Liver (tissue), 9 donors: ENCODE results near the gene RCOR3. TPM values are rescaled to one million over a fixed set of nuclear protein-coding genes. Genes with fewer than 3 reads are reported as not detected.

ENCODE experiments used
- DNase-seq: peaks from one replicate; pipeline ENCODE4 v3.0.0-alpha.2; 2017; ENCODE audit warnings: low spot score
- H3K27ac ChIP-seq, 2 donors: one replicate each; pipeline ENCODE4 v1.7.0; 2013; ENCODE audit warnings: inconsistent platforms in 2 of 2, low read length in 2 of 2, control low read depth in 1 of 2, low read depth in 1 of 2, mild to moderate bottlenecking in 1 of 2
- H3K27me3 ChIP-seq, 4 donors: one replicate each; pipeline versions ENCODE4 v1.6.1 to v1.7.0; 2013; ENCODE audit warnings: low read length in 3 of 4, inconsistent platforms in 1 of 4, mild to moderate bottlenecking in 1 of 4, moderate library complexity in 1 of 4; ENCODE audit not compliant: control insufficient read depth in 4 of 4, insufficient read depth in 4 of 4
- H3K36me3 ChIP-seq, 4 donors: one replicate each; pipeline versions ENCODE4 v1.6.1 to v1.7.0; 2013; ENCODE audit warnings: low read length in 3 of 4, mild to moderate bottlenecking in 3 of 4, low read depth in 1 of 4, moderate library complexity in 1 of 4; ENCODE audit not compliant: control insufficient read depth in 4 of 4, insufficient read depth in 3 of 4
- H3K4me1 ChIP-seq, 4 donors: one replicate each; pipeline versions ENCODE4 v1.6.1 to v1.7.0; 2013; ENCODE audit warnings: low read length in 3 of 4, mild to moderate bottlenecking in 3 of 4, moderate library complexity in 1 of 4; ENCODE audit not compliant: control insufficient read depth in 4 of 4, insufficient read depth in 4 of 4
- H3K4me3 ChIP-seq, 3 donors: one replicate each; pipeline versions ENCODE4 v1.6.1 to v1.7.0; 2013; ENCODE audit warnings: low read length in 3 of 3, control low read depth in 1 of 3, low read depth in 1 of 3, mild to moderate bottlenecking in 1 of 3
- H3K9ac ChIP-seq, 2 donors: one replicate each; pipeline ENCODE4 v1.7.0; 2013; ENCODE audit warnings: low read length in 2 of 2, mild to moderate bottlenecking in 2 of 2, moderate library complexity in 2 of 2, control low read depth in 1 of 2, low read depth in 1 of 2
- H3K9me3 ChIP-seq, 4 donors: one replicate each; pipeline versions ENCODE4 v1.6.1 to v1.7.0; 2013; ENCODE audit warnings: low read length in 3 of 4; ENCODE audit not compliant: control insufficient read depth in 4 of 4
- EGR1 ChIP-seq, 2 donors: IDR thresholded peaks; 2 replicates each; pipeline ENCODE4 v1.6.1; 2016 to 2018; ENCODE audit warnings: antibody characterized with exemption in 2 of 2, low read depth in 2 of 2
- HNF4G ChIP-seq: IDR thresholded peaks from 2 replicates; pipeline ENCODE4 v1.6.1; 2016; ENCODE audit warnings: antibody characterized with exemption
- NR2F2 ChIP-seq: IDR thresholded peaks from 2 replicates; pipeline ENCODE4 v1.6.1; 2016; ENCODE audit warnings: antibody characterized with exemption
- RAD21 ChIP-seq, 2 donors: IDR thresholded peaks; 2 replicates each; pipeline ENCODE4 v1.6.1; 2016; ENCODE audit warnings: antibody characterized with exemption in 2 of 2, mild to moderate bottlenecking in 2 of 2
- RXRA ChIP-seq, 2 donors: IDR thresholded peaks; 2 replicates each; pipeline ENCODE4 v1.6.1; 2017 to 2018; ENCODE audit warnings: antibody characterized with exemption in 2 of 2, mild to moderate bottlenecking in 1 of 2
- SP1 ChIP-seq: IDR thresholded peaks from 2 replicates; pipeline ENCODE4 v1.6.1; 2018; ENCODE audit warnings: antibody characterized with exemption, mild to moderate bottlenecking
- TAF1 ChIP-seq: conservative IDR thresholded peaks from 2 replicates; pipeline ENCODE4 v1.6.1; 2016; ENCODE audit warnings: antibody characterized with exemption, mild to moderate bottlenecking
- YY1 ChIP-seq: IDR thresholded peaks from 2 replicates; pipeline ENCODE4 v1.6.1; 2016; ENCODE audit warnings: antibody characterized with exemption, mild to moderate bottlenecking
- WGBS: extraction: QIAGEN DNeasy Blood & Tissue Kit; methylation state at CpG from one replicate; pipeline ENCODE4 v1.1.7; 2013; 5-methylcytosine and 5-hydroxymethylcytosine counted together
- polyA plus RNA-seq, 2 donors: library from polyadenylated mRNA; stranded (reverse) in 1 of 2; unstranded in 1 of 2; fragments of 200-250 nt in 1 of 2; fragments of >200 nt in 1 of 2; fragmentation: Nextera tagmentation in 1 of 2; extraction: Ambion mirVana in 1 of 2; gene quantifications; one replicate each; pipeline versions ENCODE4 v1.2.1 to v1.2.3, GENCODE V29; 2013 to 2015
- total RNA-seq, 2 donors: library from RNA; depleted of rRNA; stranded (reverse); fragments of >200 nt; gene quantifications; one replicate each; pipeline ENCODE4 v1.2.3, GENCODE V29; 2014
- TF ChIP-seq, protein P1 (sequence below): IDR thresholded peaks from 2 replicates; pipeline ENCODE4 v1.6.1; 2016; ENCODE audit warnings: antibody characterized with exemption
- TF ChIP-seq, protein P2 (sequence below): fragments of 150-350 bp; IDR thresholded peaks from 2 replicates; pipeline ENCODE4 v1.5.1; 2017; ENCODE audit warnings: improper control_type of control experiment, low read depth, low read length; ENCODE audit not compliant: missing input control
- TF ChIP-seq, protein P3 (sequence below): IDR thresholded peaks from 2 replicates; pipeline ENCODE4 v1.6.1; 2016; ENCODE audit warnings: antibody characterized with exemption, mild to moderate bottlenecking
- TF ChIP-seq, protein P4 (sequence below): IDR thresholded peaks from 2 replicates; pipeline ENCODE4 v1.6.1; 2016; ENCODE audit warnings: antibody characterized with exemption
- donor health status: healthy.
- donor health status: healthy.
- donor health status: healthy.
- donor health status: healthy.
- donor health status: healthy.

Gene RCOR3
- total and polyA plus RNA-seq, 4 donors: 7.8 to 20.2 (median 13.4) TPM

DNA sequence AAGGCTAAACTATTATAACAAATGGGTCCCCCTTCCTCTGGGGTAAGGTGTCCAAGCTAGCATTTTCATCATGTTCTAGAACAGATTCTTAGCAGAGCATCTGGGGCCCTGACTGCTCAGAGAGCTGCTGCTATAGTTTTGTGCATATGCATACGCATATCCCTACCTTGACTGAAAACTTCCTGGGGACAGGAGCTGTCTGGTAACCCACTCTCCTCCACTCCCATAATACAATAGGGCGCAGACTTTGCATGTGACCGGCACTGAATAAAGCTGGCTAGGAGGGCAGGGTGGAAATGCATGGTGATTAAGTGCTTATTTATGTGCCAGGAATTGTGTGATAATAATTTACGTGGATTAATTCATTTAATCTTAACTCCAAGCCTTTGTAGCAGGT lies 79.1 kb downstream of the RCOR3 start:
- Histone ChIP-seq H3K4me1 (no peaks in the 10 kb centered on the region), H3K9me3 (no peaks in the 10 kb centered on the region), H3K36me3 (no peaks in the 10 kb centered on the region), H3K9ac (no peak overlapping the region), H3K27ac (no peak overlapping the region), H3K27me3 (no peaks in the 10 kb centered on the region), H3K4me3 (no peak overlapping the region)
- DNase-seq: no peak
- WGBS: 95% methylated on average over 4 of the region's 4 CpGs
- TF ChIP-seq, protein P1, sequence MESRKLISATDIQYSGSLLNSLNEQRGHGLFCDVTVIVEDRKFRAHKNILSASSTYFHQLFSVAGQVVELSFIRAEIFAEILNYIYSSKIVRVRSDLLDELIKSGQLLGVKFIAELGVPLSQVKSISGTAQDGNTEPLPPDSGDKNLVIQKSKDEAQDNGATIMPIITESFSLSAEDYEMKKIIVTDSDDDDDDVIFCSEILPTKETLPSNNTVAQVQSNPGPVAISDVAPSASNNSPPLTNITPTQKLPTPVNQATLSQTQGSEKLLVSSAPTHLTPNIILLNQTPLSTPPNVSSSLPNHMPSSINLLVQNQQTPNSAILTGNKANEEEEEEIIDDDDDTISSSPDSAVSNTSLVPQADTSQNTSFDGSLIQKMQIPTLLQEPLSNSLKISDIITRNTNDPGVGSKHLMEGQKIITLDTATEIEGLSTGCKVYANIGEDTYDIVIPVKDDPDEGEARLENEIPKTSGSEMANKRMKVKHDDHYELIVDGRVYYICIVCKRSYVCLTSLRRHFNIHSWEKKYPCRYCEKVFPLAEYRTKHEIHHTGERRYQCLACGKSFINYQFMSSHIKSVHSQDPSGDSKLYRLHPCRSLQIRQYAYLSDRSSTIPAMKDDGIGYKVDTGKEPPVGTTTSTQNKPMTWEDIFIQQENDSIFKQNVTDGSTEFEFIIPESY: no peak
- TF ChIP-seq RXRA (IDR thresholded peaks at IDR 0.05) (no peak), RAD21 (IDR thresholded peaks at IDR 0.05) (no peak), TAF1 (no peak), NR2F2 (no peak)
- TF ChIP-seq, protein P2, sequence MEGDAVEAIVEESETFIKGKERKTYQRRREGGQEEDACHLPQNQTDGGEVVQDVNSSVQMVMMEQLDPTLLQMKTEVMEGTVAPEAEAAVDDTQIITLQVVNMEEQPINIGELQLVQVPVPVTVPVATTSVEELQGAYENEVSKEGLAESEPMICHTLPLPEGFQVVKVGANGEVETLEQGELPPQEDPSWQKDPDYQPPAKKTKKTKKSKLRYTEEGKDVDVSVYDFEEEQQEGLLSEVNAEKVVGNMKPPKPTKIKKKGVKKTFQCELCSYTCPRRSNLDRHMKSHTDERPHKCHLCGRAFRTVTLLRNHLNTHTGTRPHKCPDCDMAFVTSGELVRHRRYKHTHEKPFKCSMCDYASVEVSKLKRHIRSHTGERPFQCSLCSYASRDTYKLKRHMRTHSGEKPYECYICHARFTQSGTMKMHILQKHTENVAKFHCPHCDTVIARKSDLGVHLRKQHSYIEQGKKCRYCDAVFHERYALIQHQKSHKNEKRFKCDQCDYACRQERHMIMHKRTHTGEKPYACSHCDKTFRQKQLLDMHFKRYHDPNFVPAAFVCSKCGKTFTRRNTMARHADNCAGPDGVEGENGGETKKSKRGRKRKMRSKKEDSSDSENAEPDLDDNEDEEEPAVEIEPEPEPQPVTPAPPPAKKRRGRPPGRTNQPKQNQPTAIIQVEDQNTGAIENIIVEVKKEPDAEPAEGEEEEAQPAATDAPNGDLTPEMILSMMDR: no peak
- TF ChIP-seq, protein P3, sequence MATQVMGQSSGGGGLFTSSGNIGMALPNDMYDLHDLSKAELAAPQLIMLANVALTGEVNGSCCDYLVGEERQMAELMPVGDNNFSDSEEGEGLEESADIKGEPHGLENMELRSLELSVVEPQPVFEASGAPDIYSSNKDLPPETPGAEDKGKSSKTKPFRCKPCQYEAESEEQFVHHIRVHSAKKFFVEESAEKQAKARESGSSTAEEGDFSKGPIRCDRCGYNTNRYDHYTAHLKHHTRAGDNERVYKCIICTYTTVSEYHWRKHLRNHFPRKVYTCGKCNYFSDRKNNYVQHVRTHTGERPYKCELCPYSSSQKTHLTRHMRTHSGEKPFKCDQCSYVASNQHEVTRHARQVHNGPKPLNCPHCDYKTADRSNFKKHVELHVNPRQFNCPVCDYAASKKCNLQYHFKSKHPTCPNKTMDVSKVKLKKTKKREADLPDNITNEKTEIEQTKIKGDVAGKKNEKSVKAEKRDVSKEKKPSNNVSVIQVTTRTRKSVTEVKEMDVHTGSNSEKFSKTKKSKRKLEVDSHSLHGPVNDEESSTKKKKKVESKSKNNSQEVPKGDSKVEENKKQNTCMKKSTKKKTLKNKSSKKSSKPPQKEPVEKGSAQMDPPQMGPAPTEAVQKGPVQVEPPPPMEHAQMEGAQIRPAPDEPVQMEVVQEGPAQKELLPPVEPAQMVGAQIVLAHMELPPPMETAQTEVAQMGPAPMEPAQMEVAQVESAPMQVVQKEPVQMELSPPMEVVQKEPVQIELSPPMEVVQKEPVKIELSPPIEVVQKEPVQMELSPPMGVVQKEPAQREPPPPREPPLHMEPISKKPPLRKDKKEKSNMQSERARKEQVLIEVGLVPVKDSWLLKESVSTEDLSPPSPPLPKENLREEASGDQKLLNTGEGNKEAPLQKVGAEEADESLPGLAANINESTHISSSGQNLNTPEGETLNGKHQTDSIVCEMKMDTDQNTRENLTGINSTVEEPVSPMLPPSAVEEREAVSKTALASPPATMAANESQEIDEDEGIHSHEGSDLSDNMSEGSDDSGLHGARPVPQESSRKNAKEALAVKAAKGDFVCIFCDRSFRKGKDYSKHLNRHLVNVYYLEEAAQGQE: no peak
- TF ChIP-seq, protein P4, sequence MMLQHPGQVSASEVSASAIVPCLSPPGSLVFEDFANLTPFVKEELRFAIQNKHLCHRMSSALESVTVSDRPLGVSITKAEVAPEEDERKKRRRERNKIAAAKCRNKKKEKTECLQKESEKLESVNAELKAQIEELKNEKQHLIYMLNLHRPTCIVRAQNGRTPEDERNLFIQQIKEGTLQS: no peak

DNA sequence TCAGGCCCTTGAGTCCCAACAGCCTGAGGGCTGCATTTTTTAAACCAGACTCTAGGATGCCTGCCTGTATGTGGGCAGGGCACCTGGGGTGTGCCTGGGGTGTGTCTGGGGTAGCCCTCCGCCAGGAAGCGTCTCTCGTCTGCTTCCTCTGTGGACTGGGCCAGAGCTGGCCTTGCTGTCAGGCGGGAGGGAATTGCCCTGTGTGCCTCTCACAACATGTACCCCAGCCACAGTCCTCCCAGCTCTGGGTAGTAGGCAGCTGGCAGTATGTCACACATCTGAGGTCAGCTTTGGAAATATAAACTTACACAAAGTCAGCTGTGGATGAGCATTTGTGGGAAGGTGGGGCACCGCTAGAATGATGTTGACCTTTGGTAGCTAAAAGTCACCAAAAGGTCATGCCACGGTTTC lies 80.5 kb downstream of the RCOR3 start:
- Histone ChIP-seq H3K4me1 (no peaks in the 10 kb centered on the region), H3K27ac (no peak overlapping the region), H3K36me3 (no peaks in the 10 kb centered on the region), H3K4me3 (no peak overlapping the region), H3K9me3 (no peaks in the 10 kb centered on the region), H3K9ac (no peak overlapping the region), H3K27me3 (no peaks in the 10 kb centered on the region)
- WGBS: 79% methylated on average over 6 of the region's 6 CpGs
- TF ChIP-seq SP1 (no peak), RXRA (IDR thresholded peaks at IDR 0.05) (no peak), EGR1 (IDR thresholded peaks at IDR 0.05; ENCODE audit: low read depth in 2 of 2) (no peak), YY1 (no peak), HNF4G (no peak)
- TF ChIP-seq, protein P4: no peak
- no peak for DNase-seq
